Neuronal stem cell (in vitro differentiated cells): Measurements from ENCODE around the gene NDUFAF3.

Experiments
- DNase-seq: peaks from one replicate; pipeline ENCODE4 v3.0.0-alpha.2; 2013; ENCODE audit warnings: low spot score
- H2AFZ ChIP-seq: one replicate; pipeline ENCODE4 v1.6.1; 2013; ENCODE audit warnings: mild to moderate bottlenecking, low read length, inconsistent platforms
- H2AK5ac ChIP-seq: 2 replicates; pipeline ENCODE4 v1.6.1; 2013; ENCODE audit warnings: low read depth, mild to moderate bottlenecking, inconsistent platforms, low read length, moderate library complexity, mixed read lengths
- H2BK120ac ChIP-seq: 2 replicates; pipeline ENCODE4 v1.6.1; 2013; ENCODE audit warnings: low read depth, mild to moderate bottlenecking, inconsistent platforms, low read length, moderate library complexity, mixed read lengths
- H2BK12ac ChIP-seq: one replicate; pipeline ENCODE4 v1.6.1; 2013; ENCODE audit warnings: low read length, inconsistent platforms
- H2BK15ac ChIP-seq: 2 replicates; pipeline ENCODE4 v1.6.1; 2013; ENCODE audit warnings: mild to moderate bottlenecking, low read length, inconsistent platforms, mixed read lengths
- H2BK5ac ChIP-seq: one replicate; pipeline ENCODE4 v1.6.1; 2013; ENCODE audit warnings: inconsistent platforms, mild to moderate bottlenecking, low read length, moderate library complexity
- H3K14ac ChIP-seq: one replicate; pipeline ENCODE4 v1.6.1; 2013; ENCODE audit warnings: low read length, inconsistent platforms
- H3K18ac ChIP-seq: 2 replicates; pipeline ENCODE4 v1.6.1; 2013; ENCODE audit warnings: low read length, inconsistent platforms
- H3K23ac ChIP-seq: 2 replicates; pipeline ENCODE4 v1.6.1; 2013; ENCODE audit warnings: low read depth, mild to moderate bottlenecking, mixed read lengths, low read length, inconsistent platforms; ENCODE audit not compliant: poor library complexity
- H3K27ac ChIP-seq: replicated peaks from 3 replicates; pipeline ENCODE4 v1.5.1; 2013; ENCODE audit warnings: low read length, inconsistent platforms
- H3K27me3 ChIP-seq, 3 experiments: 2 replicates each; pipeline ENCODE4 v1.6.1; 2013; ENCODE audit warnings: low read length in 3 of 3, mild to moderate bottlenecking in 2 of 3, inconsistent platforms in 1 of 3, low read depth in 1 of 3, mixed read lengths in 1 of 3, moderate library complexity in 1 of 3; ENCODE audit not compliant: control insufficient read depth in 3 of 3, insufficient read depth in 3 of 3
- H3K36me3 ChIP-seq, 2 donors: replicated peaks in 1 of 2; 2 replicates each; pipeline ENCODE4 v1.6.1; 2013; ENCODE audit warnings: low read length in 2 of 2; ENCODE audit not compliant: control insufficient read depth in 2 of 2, insufficient read depth in 2 of 2
- H3K4ac ChIP-seq: 2 replicates; pipeline ENCODE4 v1.6.1; 2013; ENCODE audit warnings: inconsistent platforms, mild to moderate bottlenecking, low read length, moderate library complexity
- H3K4me1 ChIP-seq, 2 donors: 1 replicate in 1 of 2; 2 replicates in 1 of 2; pipeline ENCODE4 v1.6.1; 2013; ENCODE audit warnings: low read length in 2 of 2, low read depth in 1 of 2; ENCODE audit not compliant: control insufficient read depth in 2 of 2, insufficient read depth in 1 of 2
- H3K4me2 ChIP-seq: one replicate; pipeline ENCODE4 v1.6.1; 2013; ENCODE audit warnings: mild to moderate bottlenecking, low read length, inconsistent platforms; ENCODE audit not compliant: insufficient read depth, poor library complexity, severe bottlenecking
- H3K4me3 ChIP-seq, 2 donors: 2 replicates each; pipeline ENCODE4 v1.5.1; 2013; ENCODE audit warnings: low read length in 2 of 2, mild to moderate bottlenecking in 2 of 2, inconsistent platforms in 1 of 2, moderate library complexity in 1 of 2
- H3K79me1 ChIP-seq: one replicate; pipeline ENCODE4 v1.6.1; 2013; ENCODE audit warnings: low read depth, mild to moderate bottlenecking, inconsistent platforms, low read length, moderate library complexity
- H3K9ac ChIP-seq: one replicate; pipeline ENCODE4 v1.6.1; 2013; ENCODE audit warnings: mild to moderate bottlenecking, low read depth, low read length, inconsistent platforms; ENCODE audit not compliant: poor library complexity
- H3K9me3 ChIP-seq, 2 donors: replicated peaks in 1 of 2; 2 replicates each; pipeline versions ENCODE3 to v1.6.1; 2013; ENCODE audit warnings: low read length in 2 of 2, mild to moderate bottlenecking in 2 of 2, inconsistent platforms in 1 of 2, low read depth in 1 of 2, mixed read lengths in 1 of 2, moderate library complexity in 1 of 2; ENCODE audit not compliant: control insufficient read depth in 2 of 2, insufficient read depth in 1 of 2
- H4K8ac ChIP-seq: one replicate; pipeline ENCODE4 v1.6.1; 2013; ENCODE audit warnings: low read depth, mild to moderate bottlenecking, inconsistent platforms, low read length, moderate library complexity
- H4K91ac ChIP-seq: one replicate; pipeline ENCODE4 v1.6.1; 2013; ENCODE audit warnings: low read length, low read depth, mild to moderate bottlenecking, inconsistent platforms; ENCODE audit not compliant: poor library complexity
- WGBS, 2 donors: extraction: QIAGEN DNeasy Blood & Tissue Kit; methylation state at CpG; one replicate each; pipeline ENCODE4 v1.1.7; 2013; ENCODE audit warnings: missing lambda C conversion rate in 2 of 2, mixed read lengths in 1 of 2; ENCODE audit not compliant: insufficient read length in 2 of 2, insufficient replicate concordance in 1 of 2; ENCODE audit errors: extremely low coverage in 2 of 2; 5-methylcytosine and 5-hydroxymethylcytosine counted together

NDUFAF3 gene

GRCh38 chr3:48990636-48991469, 31.1 kb upstream of the NDUFAF3 start:
- peak overlapping the region; percentile 81 for H2BK15ac ChIP-seq
- H2BK120ac ChIP-seq, result peak overlapping the region; percentile 20
- peak overlapping the region; percentile 99 for H3K9ac ChIP-seq
- peak overlapping the region; percentile 93 for H3K4me2 ChIP-seq
- peak overlapping the region; percentile 97 for H3K14ac ChIP-seq
- H2AK5ac ChIP-seq, result peak overlapping the region; percentile 83
- no peak overlapping the region for H4K8ac ChIP-seq
- H3K27ac ChIP-seq, result peak overlapping the region; percentile 93
- H2AFZ ChIP-seq, result peak overlapping the region; percentile 93
- no peak overlapping the region for H4K91ac ChIP-seq
- peaks cover 13 to 19% of the 10 kb centered on the region in 2 donors for H3K4me1 ChIP-seq
- no peak for DNase-seq
- peak overlapping the region; percentile 97 for H3K4ac ChIP-seq
- no peak overlapping the region for H2BK12ac ChIP-seq
- WGBS, 2 donors, result no CpG with 5 or more reads among the region's 40 CpGs
- peak overlapping the region; percentile 97 for H3K23ac ChIP-seq
- H3K36me3 ChIP-seq, result peaks cover 4 to 25% of the 10 kb centered on the region in 2 donors
- peak overlapping the region; percentile 64 to 99 for H3K4me3 ChIP-seq
- peak overlapping the region; percentile 91 for H2BK5ac ChIP-seq
- peaks cover 10% of the 10 kb centered on the region for H3K79me1 ChIP-seq
- H3K27me3 ChIP-seq, result no peaks in the 10 kb centered on the region
- no peaks in the 10 kb centered on the region for H3K9me3 ChIP-seq
- peak overlapping the region; percentile 97 for H3K18ac ChIP-seq

- H2AK5ac ChIP-seq, result peak overlapping the region; percentile 10
- H3K23ac ChIP-seq, result no peak overlapping the region
- no CpG with 5 or more reads among the region's 5 CpGs for WGBS, 2 donors
- H3K9ac ChIP-seq, result peak overlapping the region; percentile 55
- no peak overlapping the region for H2BK120ac ChIP-seq
- peak overlapping the region; percentile 19 for H3K4me2 ChIP-seq
- H3K4me3 ChIP-seq, result no peak overlapping the region
- DNase-seq, result no peak
- no peaks in the 10 kb centered on the region for H3K27me3 ChIP-seq
- H3K4ac ChIP-seq, result no peak overlapping the region
- H3K4me1 ChIP-seq, result peaks cover 13 to 23% of the 10 kb centered on the region in 2 donors
- peaks cover 2 to 26% of the 10 kb centered on the region in 2 donors for H3K36me3 ChIP-seq
- no peak overlapping the region for H3K18ac ChIP-seq
- no peak overlapping the region for H3K27ac ChIP-seq
- no peak overlapping the region for H3K14ac ChIP-seq
- no peak overlapping the region for H2BK5ac ChIP-seq
- H2AFZ ChIP-seq, result no peak overlapping the region
- H2BK12ac ChIP-seq, result no peak overlapping the region
- no peak overlapping the region for H4K91ac ChIP-seq
- H3K79me1 ChIP-seq, result peaks cover 10% of the 10 kb centered on the region
- H2BK15ac ChIP-seq, result no peak overlapping the region
- H3K9me3 ChIP-seq, result no peaks in the 10 kb centered on the region
- no peak overlapping the region for H4K8ac ChIP-seq
Measured at GRCh38 chr3:48991851-48992545, 29.9 kb upstream of the NDUFAF3 start.

GRCh38 chr3:48993834-48994233, 28.1 kb upstream of the NDUFAF3 start:
- H2BK15ac ChIP-seq, result no peak overlapping the region
- H3K4ac ChIP-seq, result no peak overlapping the region
- no peaks in the 10 kb centered on the region for H3K27me3 ChIP-seq
- H2BK5ac ChIP-seq, result no peak overlapping the region
- peaks cover 24 to 41% of the 10 kb centered on the region in 2 donors for H3K4me1 ChIP-seq
- no peaks in the 10 kb centered on the region for H3K9me3 ChIP-seq
- no peak overlapping the region for H3K18ac ChIP-seq
- H3K36me3 ChIP-seq, result peaks cover 2 to 28% of the 10 kb centered on the region in 2 donors
- no peak overlapping the region for H4K91ac ChIP-seq
- no peak overlapping the region for H3K4me2 ChIP-seq
- no peak overlapping the region for H2AFZ ChIP-seq
- no peak for DNase-seq
- no peak overlapping the region for H3K9ac ChIP-seq
- H3K23ac ChIP-seq, result no peak overlapping the region
- H3K27ac ChIP-seq, result no peak overlapping the region
- peaks cover 10% of the 10 kb centered on the region for H3K79me1 ChIP-seq
- no peak overlapping the region for H4K8ac ChIP-seq
- no peak overlapping the region for H3K14ac ChIP-seq
- H2BK120ac ChIP-seq, result no peak overlapping the region
- no peak overlapping the region for H2BK12ac ChIP-seq
- no peak overlapping the region for H2AK5ac ChIP-seq
- no peak overlapping the region for H3K4me3 ChIP-seq

- Histone ChIP-seq H3K4me2 (no peak overlapping the region), H3K9ac (no peak overlapping the region), H3K23ac (no peak overlapping the region), H3K27ac (no peak overlapping the region), H3K4ac (no peak overlapping the region), H2BK15ac (no peak overlapping the region), H2AFZ (no peak overlapping the region), H3K9me3 (no peaks in the 10 kb centered on the region), H2BK120ac (no peak overlapping the region), H3K4me1 (peaks cover 21 to 29% of the 10 kb centered on the region in 2 donors), H3K27me3 (no peaks in the 10 kb centered on the region), H4K91ac (no peak overlapping the region), H3K36me3 (peaks cover 2 to 26% of the 10 kb centered on the region in 2 donors), H4K8ac (no peak overlapping the region), H3K4me3 (no peak overlapping the region), H2BK12ac (no peak overlapping the region), H3K14ac (no peak overlapping the region), H2BK5ac (peak overlapping the region; percentile 3), H3K79me1 (peaks cover 1% of the 10 kb centered on the region), H2AK5ac (no peak overlapping the region), H3K18ac (no peak overlapping the region)
- no peak for DNase-seq
- no CpG with 5 or more reads among the region's 8 CpGs for WGBS, 2 donors
Measured at GRCh38 chr3:48996640-48997039, 25.3 kb upstream of the NDUFAF3 start.
